OCI-LY7 (cell line): ENCODE measurements around the gene ERICH2.

Source experiments
- EZH2phosphoT487 ChIP-seq: fragments of 200-600 bp; sonication (generic); IDR thresholded peaks from 2 replicates; pipeline ENCODE4 v1.6.1; 2018; ENCODE audit warnings: low read depth, borderline replicate concordance, mild to moderate bottlenecking, mixed run types, antibody characterized with exemption, low read length, moderate library complexity, mixed read lengths
- TF ChIP-seq, protein P1 (sequence below): fragments of 200-600 bp; sonication (generic); conservative IDR thresholded peaks from 2 replicates; pipeline ENCODE4 v1.5.1; 2014; ENCODE audit warnings: mild to moderate bottlenecking, antibody characterized with exemption, low read length, moderate library complexity, mixed read lengths

DNA sequence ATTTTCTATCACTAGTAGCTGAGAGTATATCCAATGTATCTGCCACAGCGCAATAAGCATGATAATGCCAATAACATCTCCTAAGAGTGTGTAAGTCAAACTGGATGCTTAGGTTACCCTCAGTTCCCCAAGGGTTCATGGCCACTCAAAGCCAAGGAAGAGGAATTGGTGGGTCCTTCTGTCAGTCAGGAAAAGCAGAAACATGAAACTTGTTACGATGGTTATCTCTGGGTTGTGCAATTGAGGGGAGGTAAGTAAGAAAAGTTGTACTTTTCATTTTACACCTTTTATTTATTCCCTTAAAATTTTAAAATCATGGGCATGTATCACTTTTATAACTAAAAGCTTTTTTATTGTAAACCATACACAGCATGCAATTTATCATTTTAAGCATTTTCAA lies 36.4 kb downstream of the ERICH2 start:
- TF ChIP-seq, protein P1, sequence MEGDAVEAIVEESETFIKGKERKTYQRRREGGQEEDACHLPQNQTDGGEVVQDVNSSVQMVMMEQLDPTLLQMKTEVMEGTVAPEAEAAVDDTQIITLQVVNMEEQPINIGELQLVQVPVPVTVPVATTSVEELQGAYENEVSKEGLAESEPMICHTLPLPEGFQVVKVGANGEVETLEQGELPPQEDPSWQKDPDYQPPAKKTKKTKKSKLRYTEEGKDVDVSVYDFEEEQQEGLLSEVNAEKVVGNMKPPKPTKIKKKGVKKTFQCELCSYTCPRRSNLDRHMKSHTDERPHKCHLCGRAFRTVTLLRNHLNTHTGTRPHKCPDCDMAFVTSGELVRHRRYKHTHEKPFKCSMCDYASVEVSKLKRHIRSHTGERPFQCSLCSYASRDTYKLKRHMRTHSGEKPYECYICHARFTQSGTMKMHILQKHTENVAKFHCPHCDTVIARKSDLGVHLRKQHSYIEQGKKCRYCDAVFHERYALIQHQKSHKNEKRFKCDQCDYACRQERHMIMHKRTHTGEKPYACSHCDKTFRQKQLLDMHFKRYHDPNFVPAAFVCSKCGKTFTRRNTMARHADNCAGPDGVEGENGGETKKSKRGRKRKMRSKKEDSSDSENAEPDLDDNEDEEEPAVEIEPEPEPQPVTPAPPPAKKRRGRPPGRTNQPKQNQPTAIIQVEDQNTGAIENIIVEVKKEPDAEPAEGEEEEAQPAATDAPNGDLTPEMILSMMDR: no peak
- no peak for TF ChIP-seq EZH2phosphoT487
